Right hindlimb (tissue), 1 donor: ENCODE data around the gene ZNF136.
A peak's percentile ranks its signal among the peaks of the same experiment; 100 is the strongest.

Source experiments
- DNase-seq: peaks from one replicate; pipeline ENCODE4 v3.0.0-alpha.2; 2018

ZNF136 gene

DNA sequence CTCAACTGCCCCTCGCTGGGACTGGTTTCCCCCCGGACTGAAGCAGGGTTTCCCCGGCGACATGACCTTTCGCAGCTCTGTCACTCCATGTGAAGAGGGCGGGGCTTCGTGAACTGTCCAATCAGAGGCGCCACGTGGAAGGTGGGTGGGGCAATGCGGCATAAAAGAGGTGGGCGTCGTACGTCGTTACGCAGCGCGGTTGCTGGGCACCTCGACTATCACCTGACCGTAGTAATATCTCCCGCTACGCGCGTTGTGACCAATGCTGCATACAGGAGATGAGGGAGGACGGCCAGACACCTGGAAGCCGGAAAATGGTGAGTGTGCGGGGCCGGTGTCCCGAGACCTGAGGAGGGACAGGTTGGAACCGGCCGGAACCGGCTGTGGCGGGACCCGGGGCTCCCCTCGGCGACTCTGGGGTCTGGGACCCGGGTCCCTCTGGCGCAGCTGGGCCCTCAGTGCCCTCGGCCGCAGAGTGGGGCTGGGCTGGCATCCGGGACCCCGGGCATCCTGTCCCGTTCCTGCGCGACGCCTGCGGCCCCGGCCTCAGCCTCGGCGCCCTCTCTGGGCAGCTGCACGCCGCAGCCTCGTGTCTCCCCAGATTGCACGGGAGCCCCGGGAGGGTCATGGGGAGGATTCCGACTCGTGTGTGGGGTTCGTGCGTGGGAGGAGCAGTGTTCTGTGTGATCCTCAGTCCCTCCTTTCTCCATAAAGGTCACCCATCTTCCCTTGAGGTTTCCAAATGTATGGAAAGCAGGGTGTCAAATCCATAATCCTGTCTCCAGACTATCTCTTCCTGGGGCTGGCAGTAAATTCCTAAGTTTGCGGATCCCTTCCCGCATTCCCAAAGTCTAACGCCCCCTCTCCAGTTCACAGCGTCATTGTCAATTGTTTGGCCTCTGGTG, 32.2 kb downstream of the ZNF136 start:
- DNase-seq = peak; percentile 92

DNA sequence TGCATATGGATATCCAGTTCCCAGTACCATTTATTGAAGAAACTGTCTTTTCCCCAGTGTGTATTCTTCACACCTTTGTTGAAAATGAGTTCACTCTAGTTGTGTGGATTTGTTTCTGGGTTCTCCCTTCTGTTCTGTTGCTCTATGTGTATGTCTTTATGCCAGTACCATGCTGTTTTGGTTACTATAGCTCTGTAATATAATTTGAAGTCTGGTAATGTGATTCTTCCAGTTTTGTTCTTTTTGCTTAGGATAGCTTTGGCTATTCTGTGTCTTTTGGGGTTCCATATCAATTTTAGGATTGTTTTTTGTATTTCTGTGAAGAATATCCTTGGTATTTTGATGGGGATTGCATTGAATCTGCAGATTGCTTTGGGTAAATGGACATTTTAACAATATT, 35.2 kb downstream of the ZNF136 start:
- DNase-seq = no peak

DNA sequence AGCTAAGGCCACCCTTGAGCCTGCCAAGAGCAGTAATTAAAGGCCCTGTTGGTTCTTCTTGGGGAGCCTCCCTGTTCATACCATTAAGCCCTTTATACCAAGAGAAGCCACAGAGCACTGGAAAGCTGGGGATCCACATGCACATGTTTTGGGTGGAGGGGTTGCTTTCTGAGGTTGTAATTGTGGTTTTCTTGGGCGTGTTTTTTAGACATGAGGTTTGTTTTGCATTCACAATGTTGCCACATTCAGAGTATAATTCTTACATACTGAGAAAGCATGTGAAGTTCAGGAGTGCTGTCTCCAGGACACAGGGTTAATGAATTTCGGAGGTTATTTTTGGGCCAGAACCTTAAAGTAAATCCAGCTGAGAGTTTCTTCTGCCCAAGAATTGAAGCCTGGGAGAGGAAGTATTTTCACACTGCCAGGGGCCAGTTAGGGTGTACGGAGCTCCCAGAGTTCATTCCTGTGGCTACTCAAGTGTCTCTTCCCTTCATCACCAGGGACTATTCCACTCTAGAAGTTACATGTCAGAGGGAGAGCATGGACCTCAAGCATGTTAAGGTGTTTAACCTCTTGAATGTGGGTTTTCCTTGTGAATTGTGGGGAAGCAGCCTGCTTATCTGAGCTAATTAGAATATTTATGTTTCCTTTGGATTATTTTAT, 37.0 kb downstream of the ZNF136 start:
- no peak for DNase-seq

DNA sequence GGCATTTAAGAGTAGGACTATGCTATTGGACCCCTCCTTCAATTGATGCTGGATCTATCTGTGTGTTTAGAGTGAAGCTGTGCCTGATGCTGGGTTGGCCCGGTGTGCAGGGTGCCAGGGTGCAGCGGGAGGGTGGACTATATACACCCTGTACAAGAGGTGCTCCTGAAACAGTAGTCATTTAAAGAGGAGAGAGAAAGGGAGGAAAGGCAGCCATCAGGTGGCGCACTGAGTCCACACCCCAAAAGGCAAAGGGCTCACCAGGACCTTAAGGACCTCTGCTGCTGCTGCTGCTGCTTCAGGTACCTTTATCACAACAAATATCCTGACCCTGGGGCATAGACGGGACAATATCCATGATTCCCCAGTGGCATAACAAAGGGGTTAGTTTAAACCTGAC, 39.4 kb downstream of the ZNF136 start:
- DNase-seq = no peak

DNA sequence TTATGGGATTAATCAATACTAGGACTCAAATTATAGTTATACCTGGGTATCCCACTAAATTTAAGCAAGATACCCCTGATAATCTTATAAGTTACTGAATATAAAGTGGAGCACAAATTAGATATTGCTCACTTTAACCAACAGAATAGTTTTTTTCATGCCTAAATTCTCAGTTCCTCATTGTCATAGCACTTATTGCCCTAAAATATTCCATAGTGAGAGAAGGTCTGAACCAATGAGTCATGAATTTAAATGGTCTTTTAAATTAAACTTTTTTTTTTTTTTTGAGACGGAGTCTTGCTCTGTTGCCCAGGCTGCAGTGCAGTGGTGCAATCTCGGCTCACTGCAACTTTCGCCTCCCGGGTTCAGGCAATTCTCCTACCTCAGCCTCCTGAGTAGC, 42.4 kb downstream of the ZNF136 start:
- DNase-seq = no peak

DNA sequence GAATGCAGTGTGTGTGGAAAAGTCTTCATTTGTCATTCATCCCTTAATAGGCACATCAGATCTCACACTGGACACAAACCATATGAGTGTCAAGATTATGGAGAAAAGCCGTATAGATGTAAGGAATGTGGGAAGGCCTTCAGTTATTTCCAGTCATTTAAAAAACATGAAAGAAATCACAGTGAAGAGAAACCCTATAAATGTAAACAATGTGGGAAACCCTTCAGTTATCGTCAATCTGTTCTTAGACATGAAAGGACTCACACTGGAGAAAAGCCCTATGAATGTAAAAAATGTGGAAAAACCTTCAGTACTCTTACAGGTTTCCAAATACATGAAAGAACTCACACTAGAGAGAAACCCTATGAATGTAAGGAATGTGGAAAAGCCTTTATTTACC, 45.3 kb downstream of the ZNF136 start:
- DNase-seq = no peak

DNA sequence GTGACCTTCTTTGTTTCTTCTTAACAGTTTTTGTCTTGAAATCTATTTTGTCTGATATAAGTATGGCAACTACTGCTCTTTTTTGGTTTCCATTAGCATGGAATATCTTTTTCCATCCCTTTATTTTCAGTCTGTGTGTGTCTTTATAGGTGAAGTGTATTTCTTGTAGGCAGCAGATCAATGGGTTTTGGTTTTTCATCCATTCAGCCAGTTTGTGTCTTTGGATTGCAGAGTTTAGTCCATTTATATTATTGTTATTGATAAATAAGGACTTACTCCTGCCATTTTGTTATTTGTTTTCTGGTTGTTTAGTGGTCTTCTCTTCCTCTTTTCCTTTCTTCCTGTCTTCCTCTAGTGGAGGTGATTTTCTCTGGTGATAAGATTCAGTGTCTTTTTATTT, 54.4 kb downstream of the ZNF136 start:
- no peak for DNase-seq

DNA sequence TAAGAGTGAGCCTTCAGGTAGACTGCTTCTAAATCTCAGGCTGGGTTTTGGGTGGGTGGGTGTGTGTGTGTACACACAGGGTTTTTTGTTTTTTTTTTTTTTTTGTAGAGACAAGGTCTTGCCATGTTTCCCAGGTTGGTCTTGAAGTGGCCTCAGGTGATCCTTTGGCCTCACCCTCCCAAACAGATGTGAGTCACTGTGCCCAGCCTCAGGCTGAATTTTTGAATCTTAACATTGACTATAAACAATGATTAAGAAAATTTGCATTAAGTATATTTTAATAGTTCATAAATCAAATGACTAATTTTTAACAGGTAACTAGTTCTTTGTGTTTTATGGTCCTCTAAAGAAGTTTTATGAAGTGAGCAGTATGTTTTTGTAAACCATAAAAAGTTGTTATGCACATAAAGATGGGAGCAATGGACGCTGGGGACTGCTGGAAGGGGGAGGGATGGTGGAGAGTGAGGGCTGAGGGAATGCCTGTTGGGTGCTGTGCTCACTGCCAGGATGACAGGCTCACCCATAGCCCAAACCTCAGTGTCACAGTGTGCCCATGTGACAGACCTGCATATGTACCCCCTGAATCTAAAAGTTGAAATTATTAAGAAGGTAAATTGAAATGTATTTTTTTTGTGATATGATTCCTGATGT, 60.2 kb downstream of the ZNF136 start:
- no peak for DNase-seq

DNA sequence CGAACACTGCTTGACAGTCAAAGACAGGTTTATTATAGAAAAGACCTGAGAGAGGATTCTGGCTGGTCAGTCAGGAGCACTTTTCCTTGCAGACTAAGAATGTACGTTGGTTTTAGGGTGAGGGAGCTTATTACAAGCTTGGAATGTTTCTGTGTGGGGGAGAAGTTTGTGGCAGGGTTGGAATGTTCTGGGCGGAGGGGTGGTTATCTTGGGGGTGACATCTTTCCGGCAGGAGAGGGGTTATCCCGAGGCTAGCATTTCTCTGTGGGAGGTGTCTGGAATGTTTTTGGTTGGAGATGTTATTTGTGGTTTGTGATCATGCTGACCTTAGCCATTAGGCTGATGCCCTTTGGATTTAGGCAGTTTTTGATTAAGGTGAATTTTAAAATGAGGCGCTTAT, 61.8 kb downstream of the ZNF136 start:
- DNase-seq = no peak

DNA sequence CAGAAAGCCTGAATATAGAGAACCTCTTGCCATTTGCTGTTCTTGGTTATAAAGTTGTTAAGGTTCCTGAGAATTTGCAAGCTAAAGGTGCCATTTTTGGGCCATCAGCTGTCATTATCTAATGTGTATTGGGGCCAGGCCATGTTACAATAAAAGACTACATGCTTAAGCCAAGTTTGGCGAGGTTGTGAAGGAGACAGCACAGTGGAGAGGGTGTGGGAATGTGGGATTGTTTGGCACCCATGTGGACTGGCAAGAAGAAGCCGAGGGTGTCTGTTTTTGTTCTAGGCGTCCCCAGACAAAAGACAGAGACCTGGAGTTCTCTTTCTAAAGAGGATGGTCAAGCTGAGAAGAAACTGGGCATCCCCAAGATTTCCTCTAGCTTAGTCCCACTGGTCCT, 67.1 kb downstream of the ZNF136 start:
- no peak for DNase-seq

DNA sequence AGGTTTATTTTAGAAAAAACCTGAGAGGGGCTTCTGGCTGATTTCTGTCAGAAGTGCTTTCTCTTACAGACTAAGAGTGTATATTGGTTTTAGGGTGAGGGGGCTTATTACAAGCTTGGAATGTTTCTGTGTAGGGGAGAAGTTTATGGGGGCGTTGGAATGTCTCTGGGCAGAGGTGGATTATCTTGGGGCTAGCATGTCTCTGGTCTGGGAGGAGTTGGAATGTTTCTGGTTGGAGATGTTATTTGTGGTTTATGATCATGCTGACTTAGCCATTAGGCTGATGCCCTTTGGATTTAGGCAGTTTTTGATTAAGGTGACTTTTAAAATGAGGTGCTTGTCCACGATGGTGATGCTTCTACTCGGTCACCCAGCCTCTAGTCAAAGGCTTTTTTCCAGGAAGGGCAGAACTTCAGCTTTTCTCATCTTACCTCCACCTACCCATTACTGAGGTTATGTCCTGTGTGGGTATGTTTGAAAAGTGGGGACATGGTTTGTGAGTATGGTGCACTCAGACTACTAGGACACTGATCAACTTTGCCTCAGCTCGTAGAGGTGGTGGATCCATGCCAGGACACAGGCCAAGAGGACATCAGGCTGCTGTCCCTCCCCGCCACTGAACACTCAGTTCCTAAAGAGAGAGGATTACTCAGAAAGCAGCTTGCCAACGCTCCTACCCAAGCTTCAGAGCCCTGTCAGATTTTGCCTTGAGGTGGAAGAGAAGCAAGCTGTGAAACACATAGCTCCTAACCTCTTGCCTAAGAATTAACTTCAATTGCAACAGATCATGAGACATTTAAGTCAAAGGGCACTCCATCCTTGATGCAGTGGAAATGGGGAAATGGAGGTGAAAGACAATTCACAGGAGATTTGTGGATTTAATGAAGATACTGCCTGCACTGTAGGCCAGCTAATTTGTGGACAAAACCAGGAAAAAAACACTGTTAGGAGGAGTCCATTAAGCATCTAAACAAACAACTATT, 68.1 kb downstream of the ZNF136 start:
- DNase-seq = no peak

DNA sequence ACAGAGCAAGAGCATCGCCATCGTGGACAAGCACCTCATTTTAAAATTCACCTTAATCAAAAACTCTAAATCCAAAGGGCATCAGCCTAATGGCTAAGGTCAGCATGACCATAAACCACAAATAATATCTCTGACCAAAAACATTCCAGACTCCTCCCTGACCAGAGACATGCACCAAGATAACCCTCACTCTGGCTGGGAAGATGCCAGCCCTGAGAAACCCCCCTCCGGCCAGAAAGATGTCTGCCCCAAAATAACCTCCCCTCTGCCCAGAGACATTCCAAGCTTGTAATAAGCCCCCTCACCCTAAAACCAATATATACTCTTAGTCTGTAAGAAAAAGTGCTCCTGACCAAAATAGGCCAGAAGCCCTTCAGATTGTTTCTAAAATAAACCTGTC, 70.1 kb downstream of the ZNF136 start:
- DNase-seq = no peak

DNA sequence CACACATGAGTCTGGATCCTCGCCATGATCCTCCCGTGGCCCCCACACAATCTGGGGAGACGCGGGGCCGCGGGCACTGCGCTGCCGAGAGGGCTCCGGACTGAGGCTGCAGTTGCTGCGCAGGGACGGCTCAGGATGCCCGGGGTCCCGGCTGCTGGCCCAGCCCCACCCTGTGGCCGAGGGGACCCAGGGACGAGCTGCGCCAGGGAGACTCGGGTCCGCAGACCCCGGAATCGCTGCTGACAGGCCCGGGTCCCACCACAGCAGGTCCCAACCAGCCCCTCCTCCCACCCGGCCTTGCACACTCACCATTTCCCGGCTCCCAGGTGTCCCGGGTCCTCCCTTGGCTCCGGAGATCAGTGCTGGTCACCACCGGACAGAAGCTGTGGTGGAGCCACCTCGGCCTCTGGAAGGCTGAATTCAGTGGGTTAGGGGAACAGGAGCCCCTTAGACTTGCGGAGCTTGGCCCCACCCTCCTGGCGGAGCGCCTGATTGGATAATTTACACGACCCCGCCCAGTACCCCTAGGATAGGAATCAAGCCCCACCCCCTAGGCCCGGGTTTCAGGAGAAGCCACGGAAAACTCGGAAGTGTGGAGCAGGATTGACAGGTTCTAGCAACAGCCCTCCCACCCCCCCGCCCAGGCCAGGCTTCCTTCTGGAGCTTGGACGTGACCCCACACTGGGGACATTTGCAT, 74.4 kb downstream of the ZNF136 start:
- DNase-seq = no peak
